Pancreas (tissue), 10 donors: ENCODE measurements around the gene PHGDH. TPM values are rescaled to one million over a fixed set of nuclear protein-coding genes. Genes with fewer than 3 reads are reported as not detected.
A peak's percentile ranks its signal among the peaks of the same experiment; 100 is the strongest.
"Not testable (repeated sequence)": the region's sequence is repeated elsewhere in the genome, so short reads cannot be mapped to it uniquely, and the experiment has no call there.

Experiments used
- ATAC-seq, 4 donors: fragments of 200-7000 bp; cut with Tn5 transposase; one replicate each; pipeline versions ENCODE4 v1.8.0 to v1.9.1; 2020; ENCODE audit warnings: mild to moderate bottlenecking in 4 of 4, moderate library complexity in 4 of 4
- DNase-seq, 6 donors: peaks; one replicate each; pipeline ENCODE4 v3.0.0-alpha.2; 2020
- FAIRE-seq: peaks from 2 replicates; lab custom pipeline; 2012; peaks lifted over from hg19 to GRCh38; lab: Jason Lieb, UNC
- H3K27ac ChIP-seq, 4 donors: fragments of 200-600 bp; sonication (generic); 1 replicate in 3 of 4; 2 replicates in 1 of 4; pipeline versions ENCODE4 v1.5.0 to v1.8.0; 2020
- H3K27me3 ChIP-seq, 4 donors: fragments of 200-600 bp; one replicate each; pipeline ENCODE4 v1.8.0; 2021
- H3K36me3 ChIP-seq, 3 donors: fragments of 200-600 bp; sonication (generic) in 1 of 3; one replicate each; pipeline versions ENCODE4 v1.5.0 to v1.8.0; 2020 to 2021
- H3K4me1 ChIP-seq, 3 donors: fragments of 200-600 bp; one replicate each; pipeline ENCODE4 v1.8.0; 2021
- H3K4me3 ChIP-seq, 4 donors: fragments of 200-600 bp; sonication (generic) in 2 of 4; one replicate each; pipeline versions ENCODE4 v1.5.0 to v1.8.0; 2020 to 2021
- H3K9me3 ChIP-seq, 4 donors: fragments of 200-600 bp; one replicate each; pipeline ENCODE4 v1.8.0; 2021
- WGBS, 2 donors: extraction: QIAGEN DNeasy Blood & Tissue Kit; methylation state at CpG; one replicate each; pipeline ENCODE4 v1.1.7; 2013; 5-methylcytosine and 5-hydroxymethylcytosine counted together
- intact Hi-C, 3 donors: fragments of 100-400 bp; cut with DNase I; formaldehyde crosslinking; loops; one replicate each; pipeline versions ENCODE4 v1.11.1 to v1.14.2; 2022
- polyA plus RNA-seq, 2 donors: library from polyadenylated mRNA; stranded (reverse); fragments of 200-250 nt; gene quantifications; one replicate each; pipeline ENCODE4 v1.2.3, GENCODE V29; 2013
- total RNA-seq, 6 donors: library from RNA; stranded (reverse); fragmentation: NEBNext Ultra II Directional in 4 of 6; extraction: Animal tissue kit (Norgen Biotek cat#: 25700) in 4 of 6; gene quantifications; one replicate each; pipeline versions ENCODE4 v1.2.1 to v1.2.4, GENCODE V29; 2021 to 2023
- TF ChIP-seq, protein P1 (sequence below), 4 donors: fragments of 200-600 bp; sonication (generic) in 3 of 4; IDR thresholded peaks; one replicate each; pipeline versions ENCODE4 v1.5.0 to v1.8.0; 2021; ENCODE audit warnings: antibody characterized with exemption in 4 of 4
- donor health status: healthy with polysubstance abuse.
- donor health status: DM: no; HTN: no; CAD: no; lungs with moderate emphysema.
- donor health status: DM: no; HTN: no; CAD: no.
- donor health status: control.
- donor health status: control.
- donor health status: Bipolar disorder and iron deficiency.
- donor health status: DM: yes; HTN: yes; CAD: no.
- donor health status: DM: no; HTN: no; CAD: no.
- donor health status: DM: no; HTN: no; CAD: no.
- donor health status: DM: yes; HTN: yes; CAD: no.

PHGDH gene
- total and polyA plus RNA-seq, 8 donors: 28.2 to 357 (median 70.4) TPM

DNA sequence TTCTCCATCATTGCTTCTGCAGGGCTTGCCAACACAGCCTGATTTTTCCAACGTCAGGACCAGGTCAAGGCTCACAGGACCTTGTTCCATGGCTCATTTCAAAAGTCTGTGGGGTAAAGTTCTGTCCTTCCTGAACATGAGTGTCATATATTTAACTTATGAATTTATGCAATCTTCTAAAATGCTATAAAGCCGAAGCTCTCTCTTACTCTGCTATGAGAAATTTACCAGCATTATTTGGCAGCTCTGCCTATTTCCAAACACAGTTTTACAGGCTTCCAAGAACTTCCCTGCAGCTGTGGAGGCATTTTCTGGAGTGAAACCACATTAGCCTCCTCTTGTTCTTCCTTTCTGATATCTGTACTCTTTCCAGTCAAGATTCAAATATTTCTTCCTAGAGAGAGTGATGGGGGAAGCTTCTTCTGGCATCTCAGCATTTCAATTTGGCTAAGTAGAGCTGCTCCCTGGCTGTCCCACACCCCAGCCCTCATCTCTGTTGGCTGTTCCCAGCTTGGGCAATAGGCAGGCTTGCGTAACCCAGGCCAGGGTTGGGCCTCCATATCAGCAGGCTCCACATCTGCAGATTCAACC lies 72.6 kb downstream of the PHGDH start:
- no peak for FAIRE-seq
- WGBS, 2 donors: 34 to 55% methylated on average over 3 of the region's 3 CpGs
- no peaks in the 10 kb centered on the region for H3K27me3 ChIP-seq

DNA sequence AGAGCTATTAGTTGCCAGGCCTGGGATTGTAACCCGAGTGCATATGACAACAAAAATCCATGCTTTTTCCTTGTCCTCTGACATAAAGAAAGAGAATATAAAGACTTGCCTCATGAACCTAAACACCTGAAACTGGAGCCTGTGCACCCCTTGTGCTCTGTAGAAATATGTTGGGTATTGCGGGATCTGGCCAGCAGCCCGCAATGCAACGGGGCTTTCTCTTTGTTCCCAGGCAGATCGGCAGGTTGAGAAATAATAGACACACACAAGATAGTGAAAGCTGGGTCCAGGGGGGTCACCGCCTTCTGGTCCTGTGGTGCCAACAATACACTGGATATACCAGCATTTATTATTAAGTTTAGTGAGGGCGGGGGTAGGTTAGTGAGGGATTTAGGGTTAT lies 74.3 kb downstream of the PHGDH start:
- H3K27ac ChIP-seq, H3K27me3 ChIP-seq, ATAC-seq, intact Hi-C loops, H3K36me3 ChIP-seq, H3K9me3 ChIP-seq, DNase-seq, H3K4me3 ChIP-seq, FAIRE-seq: not testable (repeated sequence)
- 41 to 42% methylated on average over 7 of the region's 7 CpGs for WGBS, 2 donors
- peaks cover 11 to 32% (median 13%) of the 10 kb centered on the region in 3 donors for H3K4me1 ChIP-seq

More for the DNA sequence above, 72.6 kb downstream of the PHGDH start:
- peak in 2 of 6 donors; percentile 47 to 61 for DNase-seq
- intact Hi-C loops: no loop called here
- no peaks in the 10 kb centered on the region for H3K36me3 ChIP-seq
- H3K27ac ChIP-seq: no peak overlapping the region
- H3K9me3 ChIP-seq: no peaks in the 10 kb centered on the region
- peaks cover 8 to 34% (median 18%) of the 10 kb centered on the region in 3 donors for H3K4me1 ChIP-seq
- TF ChIP-seq, protein P1, sequence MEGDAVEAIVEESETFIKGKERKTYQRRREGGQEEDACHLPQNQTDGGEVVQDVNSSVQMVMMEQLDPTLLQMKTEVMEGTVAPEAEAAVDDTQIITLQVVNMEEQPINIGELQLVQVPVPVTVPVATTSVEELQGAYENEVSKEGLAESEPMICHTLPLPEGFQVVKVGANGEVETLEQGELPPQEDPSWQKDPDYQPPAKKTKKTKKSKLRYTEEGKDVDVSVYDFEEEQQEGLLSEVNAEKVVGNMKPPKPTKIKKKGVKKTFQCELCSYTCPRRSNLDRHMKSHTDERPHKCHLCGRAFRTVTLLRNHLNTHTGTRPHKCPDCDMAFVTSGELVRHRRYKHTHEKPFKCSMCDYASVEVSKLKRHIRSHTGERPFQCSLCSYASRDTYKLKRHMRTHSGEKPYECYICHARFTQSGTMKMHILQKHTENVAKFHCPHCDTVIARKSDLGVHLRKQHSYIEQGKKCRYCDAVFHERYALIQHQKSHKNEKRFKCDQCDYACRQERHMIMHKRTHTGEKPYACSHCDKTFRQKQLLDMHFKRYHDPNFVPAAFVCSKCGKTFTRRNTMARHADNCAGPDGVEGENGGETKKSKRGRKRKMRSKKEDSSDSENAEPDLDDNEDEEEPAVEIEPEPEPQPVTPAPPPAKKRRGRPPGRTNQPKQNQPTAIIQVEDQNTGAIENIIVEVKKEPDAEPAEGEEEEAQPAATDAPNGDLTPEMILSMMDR (IDR thresholded peaks at IDR 0.05): no peak
- ATAC-seq: peak; percentile 21 to 77 (median 66)
- no peak overlapping the region for H3K4me3 ChIP-seq

DNA sequence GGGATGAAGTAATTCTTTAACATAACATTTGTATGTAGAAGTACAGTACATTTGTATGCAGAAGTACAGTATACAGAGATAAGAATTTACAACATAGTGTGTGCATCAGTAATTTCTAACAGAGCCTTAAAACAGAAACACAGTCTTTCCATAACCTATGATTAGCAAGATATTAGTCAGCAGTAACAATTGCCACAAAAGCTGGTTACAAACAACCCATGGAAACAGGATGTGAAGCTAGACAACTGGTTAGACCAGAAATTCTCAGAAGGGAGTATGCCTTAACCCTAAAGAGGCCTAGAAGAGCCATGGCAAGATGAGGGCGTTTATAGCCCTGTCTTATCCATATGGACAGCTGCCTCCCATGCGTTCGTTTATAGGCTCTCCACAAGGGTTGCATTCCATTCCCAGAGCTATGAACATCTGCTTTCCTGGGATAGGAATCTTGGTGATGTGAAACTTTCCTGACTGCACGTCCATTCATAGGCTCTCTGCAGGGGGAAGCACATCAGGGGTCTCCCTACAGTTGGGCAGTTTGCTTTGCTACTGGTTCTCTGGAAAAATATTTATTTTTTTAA lies 74.8 kb downstream of the PHGDH start:
- H3K4me3 ChIP-seq, ATAC-seq, H3K27me3 ChIP-seq, intact Hi-C loops, FAIRE-seq, H3K9me3 ChIP-seq, H3K36me3 ChIP-seq, DNase-seq, H3K27ac ChIP-seq: not testable (repeated sequence)
- H3K4me1 ChIP-seq: peaks cover 12 to 32% (median 18%) of the 10 kb centered on the region in 3 donors
- WGBS, 2 donors: 64 to 70% methylated on average over 4 of the region's 4 CpGs

DNA sequence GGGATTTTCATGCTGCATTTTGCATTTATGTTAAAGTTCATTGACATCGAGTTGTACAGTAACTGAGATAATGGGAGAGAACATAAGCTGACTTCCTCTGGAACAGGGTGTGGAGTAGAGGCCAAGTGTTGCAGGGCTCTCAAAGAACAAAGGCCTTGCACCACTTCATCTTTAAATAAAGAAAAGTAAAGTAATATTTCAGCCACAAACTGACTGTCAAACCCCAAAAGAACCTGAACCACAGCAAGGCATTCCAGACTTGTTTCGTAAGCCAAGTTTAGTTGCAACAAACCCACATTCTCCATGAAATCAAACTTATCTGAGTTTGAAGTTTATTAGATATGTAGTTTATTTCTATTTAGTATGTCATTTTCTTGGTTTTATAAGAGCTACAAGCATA lies 76.0 kb downstream of the PHGDH start:
- Histone ChIP-seq H3K27ac (no peak overlapping the region), H3K4me3 (no peak overlapping the region), H3K9me3 (no peaks in the 10 kb centered on the region), H3K36me3 (no peaks in the 10 kb centered on the region), H3K27me3 (no peaks in the 10 kb centered on the region), H3K4me1 (peaks cover 16 to 32% (median 22%) of the 10 kb centered on the region in 3 donors)
- WGBS, 2 donors: 14% methylated on average over 2 of the region's 2 CpGs
- no peak for DNase-seq
- peak in 2 of 4 donors; percentile 36 to 42 for ATAC-seq
- TF ChIP-seq, protein P1 (IDR thresholded peaks at IDR 0.05): no peak
- intact Hi-C loops: no loop called here
- FAIRE-seq: peak; percentile 9

DNA sequence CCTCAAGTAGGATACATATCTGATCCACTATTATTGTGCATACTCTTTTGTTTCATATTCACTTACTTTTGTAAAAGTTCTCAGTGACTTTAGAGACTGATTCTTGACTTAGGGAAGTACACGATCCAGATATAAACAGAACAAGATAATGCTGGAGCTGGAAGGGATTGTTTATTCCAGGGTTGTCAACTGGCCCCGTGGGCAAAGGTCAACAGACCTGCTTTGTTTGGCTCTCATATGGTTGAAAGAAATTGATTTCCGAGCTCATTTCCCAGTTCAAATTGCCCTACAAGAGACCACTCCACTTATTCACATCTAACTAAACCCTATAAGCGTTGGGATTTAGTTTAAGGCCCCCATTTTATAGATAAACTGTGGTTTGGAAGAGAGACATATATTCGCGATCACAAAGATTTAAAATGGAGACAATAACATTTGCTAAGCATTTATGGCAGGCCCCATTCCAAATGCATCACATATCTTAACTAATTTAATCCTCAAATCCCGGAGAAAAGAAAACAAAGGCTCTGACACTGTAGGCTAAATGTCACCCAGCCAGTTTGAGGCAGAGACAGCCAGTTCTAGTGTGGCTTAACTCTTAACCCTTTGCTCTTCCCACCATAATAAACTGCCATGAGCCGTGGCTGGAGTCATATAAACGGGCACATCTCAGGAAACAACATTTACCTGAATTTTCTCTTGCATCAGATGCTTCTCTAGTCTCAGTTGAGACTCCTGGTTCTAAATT lies 78.9 kb downstream of the PHGDH start:
- Histone ChIP-seq H3K27me3 (no peaks in the 10 kb centered on the region), H3K4me1 (peaks cover 17 to 32% (median 18%) of the 10 kb centered on the region in 3 donors), H3K4me3 (no peak overlapping the region), H3K36me3 (no peaks in the 10 kb centered on the region), H3K27ac (peak overlapping the region in 3 of 4 donors; percentile 35 to 58 (median 48)), H3K9me3 (no peaks in the 10 kb centered on the region)
- TF ChIP-seq, protein P1 (IDR thresholded peaks at IDR 0.05): no peak
- intact Hi-C loops: no loop called here
- ATAC-seq: peak; percentile 50 to 73 (median 66)
- no peak for DNase-seq
- FAIRE-seq: no peak
- 25 to 29% methylated on average over 9 of the region's 9 CpGs for WGBS, 2 donors
